Measurements from ENCODE around the gene APLNR. TPM values are rescaled to one million over a fixed set of nuclear protein-coding genes. Genes with fewer than 3 reads are reported as not detected.

The APLNR gene
- total and polyA plus RNA-seq, 2 experiments from 2014 or later: 1.9 to 3.9 TPM

DNA sequence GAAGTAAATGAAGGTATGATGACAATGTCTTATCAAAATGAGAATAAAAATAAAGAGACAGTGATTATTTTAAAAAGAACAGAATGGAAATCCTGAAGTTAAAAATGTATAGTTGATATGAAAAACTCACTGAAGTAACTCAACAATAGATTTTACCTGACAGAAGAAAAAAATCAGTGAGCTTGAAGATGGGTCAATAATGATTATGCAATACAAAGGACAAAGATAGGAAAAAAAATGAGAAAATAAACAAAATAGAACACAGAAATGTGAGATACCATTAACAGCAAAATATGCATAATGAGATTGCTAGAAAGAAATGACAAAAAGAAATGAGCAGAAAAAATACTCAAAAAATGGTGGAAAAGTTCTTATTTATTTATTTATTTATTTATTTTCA, 19.1 kb upstream of the APLNR start:
- TF ChIP-seq EZH2phosphoT487 (IDR thresholded peaks at IDR 0.05; ENCODE audit: low read depth, severe bottlenecking, unreplicated experiment): no peak
- TF ChIP-seq, protein P1, sequence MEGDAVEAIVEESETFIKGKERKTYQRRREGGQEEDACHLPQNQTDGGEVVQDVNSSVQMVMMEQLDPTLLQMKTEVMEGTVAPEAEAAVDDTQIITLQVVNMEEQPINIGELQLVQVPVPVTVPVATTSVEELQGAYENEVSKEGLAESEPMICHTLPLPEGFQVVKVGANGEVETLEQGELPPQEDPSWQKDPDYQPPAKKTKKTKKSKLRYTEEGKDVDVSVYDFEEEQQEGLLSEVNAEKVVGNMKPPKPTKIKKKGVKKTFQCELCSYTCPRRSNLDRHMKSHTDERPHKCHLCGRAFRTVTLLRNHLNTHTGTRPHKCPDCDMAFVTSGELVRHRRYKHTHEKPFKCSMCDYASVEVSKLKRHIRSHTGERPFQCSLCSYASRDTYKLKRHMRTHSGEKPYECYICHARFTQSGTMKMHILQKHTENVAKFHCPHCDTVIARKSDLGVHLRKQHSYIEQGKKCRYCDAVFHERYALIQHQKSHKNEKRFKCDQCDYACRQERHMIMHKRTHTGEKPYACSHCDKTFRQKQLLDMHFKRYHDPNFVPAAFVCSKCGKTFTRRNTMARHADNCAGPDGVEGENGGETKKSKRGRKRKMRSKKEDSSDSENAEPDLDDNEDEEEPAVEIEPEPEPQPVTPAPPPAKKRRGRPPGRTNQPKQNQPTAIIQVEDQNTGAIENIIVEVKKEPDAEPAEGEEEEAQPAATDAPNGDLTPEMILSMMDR (IDR thresholded peaks at IDR 0.05; ENCODE audit: poor library complexity): no peak
- no peak for TF ChIP-seq EZH2 (IDR thresholded peaks at IDR 0.05; ENCODE audit: borderline replicate concordance)
- H3K27me3 ChIP-seq: no peaks in the 10 kb centered on the region
- H3K4me2 ChIP-seq: no peak overlapping the region
- H3K4me1 ChIP-seq (ENCODE audit: insufficient read depth): no peaks in the 10 kb centered on the region
- H3K9me3 ChIP-seq (ENCODE audit: low read depth): no peaks in the 10 kb centered on the region
- H3K9me2 ChIP-seq (replicated peaks; ENCODE audit: insufficient read depth): no peaks in the 10 kb centered on the region
- no peak overlapping the region for H2AFZ ChIP-seq
- no peaks in the 10 kb centered on the region for H3K36me3 ChIP-seq (replicated peaks; ENCODE audit: insufficient read depth, low read depth)
- H4K20me1 ChIP-seq (ENCODE audit: insufficient read depth, poor library complexity, severe bottlenecking): no peaks in the 10 kb centered on the region
- H3K27ac ChIP-seq: no peak overlapping the region
- DNase-seq (ENCODE audit: low spot score): no peak
- H3K79me2 ChIP-seq: no peaks in the 10 kb centered on the region
- H3K4me3 ChIP-seq: no peak overlapping the region

DNA sequence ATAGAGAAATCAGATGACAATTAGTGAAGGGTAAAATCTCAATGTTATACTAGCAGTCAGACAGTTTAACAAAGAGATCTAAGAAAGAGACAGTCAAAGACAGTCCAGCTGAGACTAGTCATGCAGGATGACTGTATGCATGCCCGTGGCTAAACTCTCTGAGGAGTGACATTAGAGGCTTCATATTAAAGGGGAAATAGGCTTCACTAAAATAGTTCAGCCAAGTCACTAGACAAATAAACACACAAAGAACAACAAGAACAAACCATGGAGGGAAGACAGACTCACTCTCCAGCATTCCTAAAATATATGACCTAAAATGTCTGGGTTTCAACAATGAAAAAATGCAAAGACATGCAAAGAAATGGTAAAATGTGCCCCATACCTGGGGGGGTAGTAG, 18.6 kb upstream of the APLNR start:
- TF ChIP-seq EZH2 (IDR thresholded peaks at IDR 0.05; ENCODE audit: borderline replicate concordance) (no peak), EZH2phosphoT487 (IDR thresholded peaks at IDR 0.05; ENCODE audit: low read depth, severe bottlenecking, unreplicated experiment) (no peak)
- TF ChIP-seq, protein P1 (IDR thresholded peaks at IDR 0.05; ENCODE audit: poor library complexity): no peak

DNA sequence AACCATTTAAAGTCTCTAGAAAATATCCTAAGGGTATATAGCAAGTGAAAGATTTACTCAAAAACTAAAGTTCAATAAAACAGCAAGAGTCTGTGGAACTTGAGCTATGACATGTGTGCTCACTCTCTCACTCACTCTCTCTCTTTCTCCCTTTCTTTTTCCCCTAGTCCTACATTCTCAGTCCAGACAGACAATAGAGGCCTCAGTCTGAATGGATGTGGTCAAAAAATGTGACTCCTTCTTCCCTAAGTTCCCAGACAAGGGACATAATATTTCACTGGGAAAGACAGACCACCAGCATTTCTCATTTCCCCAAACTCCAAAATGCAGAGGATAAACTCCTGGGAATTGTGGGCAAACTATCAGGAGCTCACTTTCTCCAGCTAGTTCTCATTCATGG, 17.6 kb upstream of the APLNR start:
- H3K27me3 ChIP-seq: no peaks in the 10 kb centered on the region
- DNase-seq (ENCODE audit: low spot score): no peak
- no peaks in the 10 kb centered on the region for H3K9me2 ChIP-seq (replicated peaks; ENCODE audit: insufficient read depth)
- no peaks in the 10 kb centered on the region for H3K36me3 ChIP-seq (replicated peaks; ENCODE audit: insufficient read depth, low read depth)
- H4K20me1 ChIP-seq (ENCODE audit: insufficient read depth, poor library complexity, severe bottlenecking): no peaks in the 10 kb centered on the region
- no peak overlapping the region for H3K4me3 ChIP-seq
- H3K79me2 ChIP-seq: no peaks in the 10 kb centered on the region
- no peaks in the 10 kb centered on the region for H3K9me3 ChIP-seq (ENCODE audit: low read depth)
- H3K27ac ChIP-seq: no peak overlapping the region
- H3K4me2 ChIP-seq: no peak overlapping the region
- no peaks in the 10 kb centered on the region for H3K4me1 ChIP-seq (ENCODE audit: insufficient read depth)
- H2AFZ ChIP-seq: no peak overlapping the region
- no peak for TF ChIP-seq EZH2phosphoT487 (IDR thresholded peaks at IDR 0.05; ENCODE audit: low read depth, severe bottlenecking, unreplicated experiment)
- TF ChIP-seq, protein P1 (IDR thresholded peaks at IDR 0.05; ENCODE audit: poor library complexity): no peak
- TF ChIP-seq EZH2 (IDR thresholded peaks at IDR 0.05; ENCODE audit: borderline replicate concordance): no peak

More for the DNA sequence above, 18.6 kb upstream of the APLNR start:
- no peak overlapping the region for H2AFZ ChIP-seq
- no peak for DNase-seq (ENCODE audit: low spot score)
- no peaks in the 10 kb centered on the region for H3K9me3 ChIP-seq (ENCODE audit: low read depth)
- H3K36me3 ChIP-seq (replicated peaks; ENCODE audit: insufficient read depth, low read depth): no peaks in the 10 kb centered on the region
- no peaks in the 10 kb centered on the region for H3K27me3 ChIP-seq
- WGBS (ENCODE audit: low lambda C conversion rate, missing lambda C conversion rate): 35% methylated on average over 1 of the region's 1 CpG
- no peak overlapping the region for H3K27ac ChIP-seq
- H3K4me1 ChIP-seq (ENCODE audit: insufficient read depth): no peaks in the 10 kb centered on the region
- no peak overlapping the region for H3K4me3 ChIP-seq
- no peaks in the 10 kb centered on the region for H4K20me1 ChIP-seq (ENCODE audit: insufficient read depth, poor library complexity, severe bottlenecking)
- H3K79me2 ChIP-seq: no peaks in the 10 kb centered on the region
- no peaks in the 10 kb centered on the region for H3K9me2 ChIP-seq (replicated peaks; ENCODE audit: insufficient read depth)
- H3K4me2 ChIP-seq: no peak overlapping the region

DNA sequence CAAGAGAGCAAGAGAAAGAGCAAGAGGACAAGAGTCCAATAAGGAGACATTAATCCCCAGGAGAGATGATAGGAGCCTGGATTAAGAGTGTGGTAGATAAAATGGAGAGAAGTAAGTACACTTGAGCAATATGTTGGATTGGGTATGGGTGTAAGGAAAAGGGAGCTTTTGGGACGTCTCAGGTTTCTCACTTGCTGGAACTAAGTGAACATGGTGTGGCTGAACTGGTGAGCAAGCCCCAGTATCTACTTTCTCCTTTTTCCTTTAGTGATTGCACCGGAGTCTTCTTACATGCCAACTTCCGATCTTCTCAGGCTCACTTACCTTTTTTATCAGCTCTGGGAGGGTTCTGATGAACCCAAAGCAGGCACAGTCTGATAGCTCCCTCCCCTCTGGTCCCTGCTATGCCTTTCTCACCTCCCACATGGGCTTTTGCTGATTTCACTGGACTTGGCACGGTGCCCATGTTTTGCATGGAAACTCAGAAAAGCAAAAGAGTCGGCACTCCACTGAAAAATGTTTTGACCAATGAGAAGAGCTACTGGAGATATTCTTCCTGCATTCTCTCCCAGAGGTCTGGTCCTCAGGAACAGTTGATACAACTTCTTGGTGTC, 14.5 kb upstream of the APLNR start:
- no peaks in the 10 kb centered on the region for H3K4me1 ChIP-seq (ENCODE audit: insufficient read depth)
- H3K27ac ChIP-seq: no peak overlapping the region
- no peaks in the 10 kb centered on the region for H3K9me3 ChIP-seq (ENCODE audit: low read depth)
- H3K4me3 ChIP-seq: no peak overlapping the region
- TF ChIP-seq EZH2phosphoT487 (IDR thresholded peaks at IDR 0.05; ENCODE audit: low read depth, severe bottlenecking, unreplicated experiment) (no peak), EZH2 (IDR thresholded peaks at IDR 0.05; ENCODE audit: borderline replicate concordance) (no peak)
- TF ChIP-seq, protein P1 (IDR thresholded peaks at IDR 0.05; ENCODE audit: poor library complexity): no peak
- H3K9me2 ChIP-seq (replicated peaks; ENCODE audit: insufficient read depth): no peaks in the 10 kb centered on the region
- WGBS (ENCODE audit: low lambda C conversion rate, missing lambda C conversion rate): 70% methylated on average over 5 of the region's 5 CpGs
- no peaks in the 10 kb centered on the region for H4K20me1 ChIP-seq (ENCODE audit: insufficient read depth, poor library complexity, severe bottlenecking)
- no peaks in the 10 kb centered on the region for H3K36me3 ChIP-seq (replicated peaks; ENCODE audit: insufficient read depth, low read depth)
- DNase-seq (ENCODE audit: low spot score): peak; percentile 31
- no peak overlapping the region for H3K4me2 ChIP-seq
- H3K79me2 ChIP-seq: no peaks in the 10 kb centered on the region
- H2AFZ ChIP-seq: no peak overlapping the region
- no peaks in the 10 kb centered on the region for H3K27me3 ChIP-seq
